Transverse colon (tissue), 3 donors: Measurements from ENCODE around the gene SLC26A5.

Source experiments
- POLR2A ChIP-seq: fragments of 450-650 bp; IDR thresholded peaks from one replicate; pipeline ENCODE4 v1.6.1; 2016; ENCODE audit warnings: antibody characterized with exemption, mild to moderate bottlenecking, moderate library complexity
- TF ChIP-seq, protein P1 (sequence below), 5 experiments: fragments of 200-600 bp in 3 of 5; fragments of 450-650 bp in 2 of 5; sonication (generic) in 3 of 5; IDR thresholded peaks; 1 replicate in 2 of 5; 2 replicates in 3 of 5; pipeline ENCODE4 v1.5.1; 2016 to 2017; ENCODE audit warnings: antibody characterized with exemption in 5 of 5, inconsistent platforms in 3 of 5, mild to moderate bottlenecking in 2 of 5, moderate library complexity in 1 of 5

GRCh38 chr7:103425177-103425576 lies 20.8 kb downstream of the SLC26A5 start:
- TF ChIP-seq, protein P1, sequence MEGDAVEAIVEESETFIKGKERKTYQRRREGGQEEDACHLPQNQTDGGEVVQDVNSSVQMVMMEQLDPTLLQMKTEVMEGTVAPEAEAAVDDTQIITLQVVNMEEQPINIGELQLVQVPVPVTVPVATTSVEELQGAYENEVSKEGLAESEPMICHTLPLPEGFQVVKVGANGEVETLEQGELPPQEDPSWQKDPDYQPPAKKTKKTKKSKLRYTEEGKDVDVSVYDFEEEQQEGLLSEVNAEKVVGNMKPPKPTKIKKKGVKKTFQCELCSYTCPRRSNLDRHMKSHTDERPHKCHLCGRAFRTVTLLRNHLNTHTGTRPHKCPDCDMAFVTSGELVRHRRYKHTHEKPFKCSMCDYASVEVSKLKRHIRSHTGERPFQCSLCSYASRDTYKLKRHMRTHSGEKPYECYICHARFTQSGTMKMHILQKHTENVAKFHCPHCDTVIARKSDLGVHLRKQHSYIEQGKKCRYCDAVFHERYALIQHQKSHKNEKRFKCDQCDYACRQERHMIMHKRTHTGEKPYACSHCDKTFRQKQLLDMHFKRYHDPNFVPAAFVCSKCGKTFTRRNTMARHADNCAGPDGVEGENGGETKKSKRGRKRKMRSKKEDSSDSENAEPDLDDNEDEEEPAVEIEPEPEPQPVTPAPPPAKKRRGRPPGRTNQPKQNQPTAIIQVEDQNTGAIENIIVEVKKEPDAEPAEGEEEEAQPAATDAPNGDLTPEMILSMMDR (IDR thresholded peaks at IDR 0.05) = no peak
- TF ChIP-seq POLR2A = no peak
